CD4-positive, alpha-beta T cell (primary cell): ENCODE measurements around the gene HELLS. TPM values are rescaled to one million over a fixed set of nuclear protein-coding genes. Genes with fewer than 3 reads are reported as not detected.

Experiments used
- ATAC-seq: fragments of 200-7000 bp; cut with Tn5 transposase; one replicate; pipeline ENCODE4 v1.10.0; 2022; ENCODE audit warnings: mild to moderate bottlenecking; ENCODE audit not compliant: poor library complexity
- CTCF ChIA-PET: fragments of 350-600 bp; sonication (Branson Sonifier 250); formaldehyde crosslinking; loops from one replicate; lab custom pipeline; 2021; ENCODE audit warnings: antibody characterized with exemption, inconsistent platforms; lab: Charles Lee
- POLR2A ChIA-PET: fragments of 350-600 bp; sonication (Branson Sonifier 250); formaldehyde crosslinking; loops from one replicate; lab custom pipeline; 2021; ENCODE audit warnings: antibody characterized with exemption, inconsistent platforms; lab: Charles Lee
- DNase-seq, 14 experiments: peaks; one replicate each; pipeline ENCODE4 v3.0.0-alpha.2; 2013 to 2020; ENCODE audit warnings: mixed read lengths in 2 of 14
- H3K27ac ChIP-seq, 2 donors: one replicate each; pipeline versions ENCODE4 v1.5.1 to v1.7.0; 2013; ENCODE audit warnings: low read length in 2 of 2, low read depth in 1 of 2, mild to moderate bottlenecking in 1 of 2
- H3K27me3 ChIP-seq, 2 experiments: 1 replicate in 1 of 2; 2 replicates in 1 of 2; pipeline versions ENCODE4 v1.6.1 to v1.7.0; 2013; ENCODE audit warnings: low read length in 2 of 2, control low read depth in 1 of 2, mild to moderate bottlenecking in 1 of 2, moderate library complexity in 1 of 2; ENCODE audit not compliant: insufficient read depth in 2 of 2, control insufficient read depth in 1 of 2
- H3K36me3 ChIP-seq: one replicate; pipeline ENCODE4 v1.6.1; 2013; ENCODE audit warnings: low read length, control low read depth; ENCODE audit not compliant: insufficient read depth
- H3K4me1 ChIP-seq: one replicate; pipeline ENCODE4 v1.6.1; 2013; ENCODE audit warnings: low read length, control low read depth; ENCODE audit not compliant: insufficient read depth
- H3K4me3 ChIP-seq: one replicate; pipeline ENCODE4 v1.5.1; 2013; ENCODE audit warnings: mild to moderate bottlenecking, low read length, moderate library complexity
- H3K9me3 ChIP-seq, 2 experiments: 1 replicate in 1 of 2; 2 replicates in 1 of 2; pipeline versions ENCODE4 v1.6.1 to v1.7.0; 2013; ENCODE audit warnings: low read length in 2 of 2, mild to moderate bottlenecking in 2 of 2, control low read depth in 1 of 2, moderate library complexity in 1 of 2; ENCODE audit not compliant: control insufficient read depth in 1 of 2, insufficient read depth in 1 of 2
- H3K27ac Mint-ChIP-seq: one replicate; pipeline ENCODE4 v1.8.0; 2020; ENCODE audit warnings: mixed read lengths
- H3K27me3 Mint-ChIP-seq: one replicate; pipeline ENCODE4 v1.8.0; 2021; ENCODE audit warnings: mixed read lengths
- H3K36me3 Mint-ChIP-seq: one replicate; pipeline ENCODE4 v1.8.0; 2021; ENCODE audit warnings: low read depth, mixed read lengths
- H3K4me1 Mint-ChIP-seq: one replicate; pipeline ENCODE4 v1.8.0; 2021; ENCODE audit warnings: low read depth, mixed read lengths
- H3K4me3 Mint-ChIP-seq: one replicate; pipeline ENCODE4 v1.8.0; 2020; ENCODE audit warnings: mild to moderate bottlenecking, mixed read lengths
- H3K9me3 Mint-ChIP-seq: one replicate; pipeline ENCODE4 v1.8.0; 2020; ENCODE audit warnings: mixed read lengths
- intact Hi-C, 2 experiments: fragments of 100-400 bp; cut with DNase I in 1 of 2; cut with micrococcal nuclease in 1 of 2; formaldehyde crosslinking; loops; one replicate each; pipeline versions ENCODE4 v1.15.1 to v1.9.0; 2023 to 2025; cut with DNase I, micrococcal nuclease
- total RNA-seq, 174 experiments: library from RNA in 2 of 174; stranded (reverse) in 2 of 174; gene quantifications; one replicate each; pipeline ENCODE4 v1.2.3 and lab custom pipeline; 2021 to 2026
- TF ChIP-seq, protein P1 (sequence below): fragments of 200-600 bp; IDR thresholded peaks from one replicate; pipeline ENCODE4 v1.8.0; 2022; ENCODE audit warnings: antibody characterized with exemption, mild to moderate bottlenecking

Gene HELLS
- total RNA-seq, 2 experiments from 2014 or later: 9.5 to 10.3 TPM

GRCh38 chr10:94500063-94500462 lies 45.5 kb upstream of the HELLS start:
- CTCF ChIA-PET: no interaction called here
- ATAC-seq: no peak

GRCh38 chr10:94521276-94522250 lies 24.0 kb upstream of the HELLS start:
- intact Hi-C loops: no loop called here
- ChIA-PET CTCF (no interaction called here), POLR2A (interaction anchor here (1.2 kb wide), 1 partner anchor 12 kb away, joined by 3 read pairs; no protein-coding TSS in a partner anchor)
- TF ChIP-seq, protein P1, sequence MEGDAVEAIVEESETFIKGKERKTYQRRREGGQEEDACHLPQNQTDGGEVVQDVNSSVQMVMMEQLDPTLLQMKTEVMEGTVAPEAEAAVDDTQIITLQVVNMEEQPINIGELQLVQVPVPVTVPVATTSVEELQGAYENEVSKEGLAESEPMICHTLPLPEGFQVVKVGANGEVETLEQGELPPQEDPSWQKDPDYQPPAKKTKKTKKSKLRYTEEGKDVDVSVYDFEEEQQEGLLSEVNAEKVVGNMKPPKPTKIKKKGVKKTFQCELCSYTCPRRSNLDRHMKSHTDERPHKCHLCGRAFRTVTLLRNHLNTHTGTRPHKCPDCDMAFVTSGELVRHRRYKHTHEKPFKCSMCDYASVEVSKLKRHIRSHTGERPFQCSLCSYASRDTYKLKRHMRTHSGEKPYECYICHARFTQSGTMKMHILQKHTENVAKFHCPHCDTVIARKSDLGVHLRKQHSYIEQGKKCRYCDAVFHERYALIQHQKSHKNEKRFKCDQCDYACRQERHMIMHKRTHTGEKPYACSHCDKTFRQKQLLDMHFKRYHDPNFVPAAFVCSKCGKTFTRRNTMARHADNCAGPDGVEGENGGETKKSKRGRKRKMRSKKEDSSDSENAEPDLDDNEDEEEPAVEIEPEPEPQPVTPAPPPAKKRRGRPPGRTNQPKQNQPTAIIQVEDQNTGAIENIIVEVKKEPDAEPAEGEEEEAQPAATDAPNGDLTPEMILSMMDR: no peak
- Mint-ChIP-seq H3K27me3 (peaks cover 15% of the 10 kb centered on the region), H3K9me3 (no peaks in the 10 kb centered on the region), H3K27ac (no peak overlapping the region), H3K36me3 (no peaks in the 10 kb centered on the region), H3K4me1 (no peaks in the 10 kb centered on the region), H3K4me3 (no peak overlapping the region)
- no peak for DNase-seq
- Histone ChIP-seq H3K27me3 (no peaks in the 10 kb centered on the region), H3K9me3 (no peaks in the 10 kb centered on the region), H3K4me3 (no peak overlapping the region), H3K27ac (no peak overlapping the region), H3K36me3 (no peaks in the 10 kb centered on the region), H3K4me1 (no peaks in the 10 kb centered on the region)
- ATAC-seq: no peak

More at GRCh38 chr10:94500063-94500462, 45.5 kb upstream of the HELLS start:
- Histone ChIP-seq H3K4me1 (no peaks in the 10 kb centered on the region), H3K27ac (no peak overlapping the region), H3K4me3 (no peak overlapping the region), H3K27me3 (no peaks in the 10 kb centered on the region), H3K36me3 (no peaks in the 10 kb centered on the region), H3K9me3 (no peaks in the 10 kb centered on the region)
- Mint-ChIP-seq H3K36me3 (no peaks in the 10 kb centered on the region), H3K27me3 (peaks cover 6% of the 10 kb centered on the region), H3K27ac (no peak overlapping the region), H3K4me1 (no peaks in the 10 kb centered on the region), H3K9me3 (no peaks in the 10 kb centered on the region), H3K4me3 (no peak overlapping the region)
- intact Hi-C loops: no loop called here
- DNase-seq: no peak
- TF ChIP-seq, protein P1: no peak
- POLR2A ChIA-PET: no interaction called here

DNA sequence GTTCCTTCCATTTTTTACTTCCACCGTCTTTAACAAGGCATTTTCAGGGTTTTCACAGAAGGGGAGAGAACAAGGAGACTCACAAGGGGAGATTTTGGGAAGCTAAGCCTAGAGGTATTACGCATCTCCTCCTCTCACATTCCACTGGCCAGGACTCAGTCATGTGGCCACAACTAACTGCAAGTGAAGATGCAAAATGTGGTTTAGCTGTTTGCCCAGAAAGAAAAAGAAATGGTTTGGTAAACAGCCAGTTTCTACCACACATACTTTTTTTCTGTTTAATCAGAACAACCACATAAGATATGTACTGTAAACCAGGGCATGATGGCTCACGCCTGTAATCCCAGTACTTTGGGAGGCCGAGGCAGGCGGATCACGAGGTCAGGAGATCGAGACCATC lies 21.4 kb upstream of the HELLS start:
- CTCF ChIA-PET: no interaction called here

More for the DNA sequence above, 21.4 kb upstream of the HELLS start:
- intact Hi-C loops: no loop called here
- ATAC-seq (no peak), DNase-seq (no peak)
- H3K36me3 ChIP-seq: no peaks in the 10 kb centered on the region
- H3K4me3 ChIP-seq: no peak overlapping the region
- Mint-ChIP-seq H3K4me3 (no peak overlapping the region), H3K4me1 (no peaks in the 10 kb centered on the region), H3K36me3 (no peaks in the 10 kb centered on the region), H3K27me3 (peaks cover 28% of the 10 kb centered on the region), H3K9me3 (no peaks in the 10 kb centered on the region), H3K27ac (no peak overlapping the region)
- no peaks in the 10 kb centered on the region for H3K9me3 ChIP-seq
- H3K27ac ChIP-seq: no peak overlapping the region
- no peaks in the 10 kb centered on the region for H3K27me3 ChIP-seq
- TF ChIP-seq, protein P1: no peak
- H3K4me1 ChIP-seq: no peaks in the 10 kb centered on the region
- POLR2A ChIA-PET: no interaction called here
